ENCODE measurements around the gene PRRT1B.

The PRRT1B gene

GRCh38 chr9:131528186-131528585, 17.1 kb upstream of the PRRT1B start:
- no peak for ATAC-seq
- TF ChIP-seq PPARA (CRISPR knock-in tag; IDR thresholded peaks at IDR 0.05; ENCODE audit: borderline replicate concordance) (no peak), TCF4 (CRISPR knock-in tag; IDR thresholded peaks at IDR 0.05; ENCODE audit: borderline replicate concordance) (no peak), ZNF70 (CRISPR knock-in tag; IDR thresholded peaks at IDR 0.05) (no peak), ARNTL (CRISPR knock-in tag; IDR thresholded peaks at IDR 0.05; ENCODE audit: borderline replicate concordance, low read depth) (no peak), ZC3H10 (CRISPR knock-in tag; IDR thresholded peaks at IDR 0.05) (no peak), CREB5 (CRISPR knock-in tag; IDR thresholded peaks at IDR 0.05; ENCODE audit: low read depth) (no peak), RARB (CRISPR knock-in tag; IDR thresholded peaks at IDR 0.05) (no peak), CSDC2 (CRISPR knock-in tag; IDR thresholded peaks at IDR 0.05) (no peak), POU6F1 (CRISPR knock-in tag; IDR thresholded peaks at IDR 0.05; ENCODE audit: borderline replicate concordance, low read depth) (no peak), BACH2 (CRISPR knock-in tag; IDR thresholded peaks at IDR 0.05; ENCODE audit: borderline replicate concordance) (no peak), GLIS3 (CRISPR knock-in tag; IDR thresholded peaks at IDR 0.05) (no peak), TSHZ2 (CRISPR knock-in tag; IDR thresholded peaks at IDR 0.05) (no peak), PATZ1 (CRISPR knock-in tag; IDR thresholded peaks at IDR 0.05; ENCODE audit: borderline replicate concordance) (no peak), TOX (CRISPR knock-in tag; IDR thresholded peaks at IDR 0.05; ENCODE audit: borderline replicate concordance) (no peak), ESRRG (CRISPR knock-in tag; IDR thresholded peaks at IDR 0.05) (no peak), ZNF565 (CRISPR knock-in tag; conservative IDR thresholded peaks at IDR 0.05; ENCODE audit: low read depth) (no peak)

- TF ChIP-seq GLIS3 (CRISPR knock-in tag; IDR thresholded peaks at IDR 0.05): no peak
- TF ChIP-seq ZNF8 (CRISPR knock-in tag; IDR thresholded peaks at IDR 0.05): no peak
- TF ChIP-seq CREB5 (CRISPR knock-in tag; IDR thresholded peaks at IDR 0.05; ENCODE audit: low read depth): no peak
- no peak for TF ChIP-seq ZC3H10 (CRISPR knock-in tag; IDR thresholded peaks at IDR 0.05)
- no peak for TF ChIP-seq ARNTL (CRISPR knock-in tag; IDR thresholded peaks at IDR 0.05; ENCODE audit: borderline replicate concordance, low read depth)
- no peak for TF ChIP-seq OSR1 (CRISPR knock-in tag; IDR thresholded peaks at IDR 0.05)
- no peak for TF ChIP-seq POU6F1 (CRISPR knock-in tag; IDR thresholded peaks at IDR 0.05; ENCODE audit: borderline replicate concordance, low read depth)
- TF ChIP-seq ISL1 (CRISPR knock-in tag; IDR thresholded peaks at IDR 0.05): no peak
- TF ChIP-seq ZNF565 (CRISPR knock-in tag; conservative IDR thresholded peaks at IDR 0.05; ENCODE audit: low read depth): no peak
- no peak for TF ChIP-seq ZNF70 (CRISPR knock-in tag; IDR thresholded peaks at IDR 0.05)
- no peak for TF ChIP-seq CSRNP3 (CRISPR knock-in tag; IDR thresholded peaks at IDR 0.05)
- TF ChIP-seq PATZ1 (CRISPR knock-in tag; IDR thresholded peaks at IDR 0.05; ENCODE audit: borderline replicate concordance): no peak
- ATAC-seq: no peak
Observed at GRCh38 chr9:131528886-131529505, 16.3 kb upstream of the PRRT1B start.
